Mesendoderm (in vitro differentiated cells): ENCODE results near the gene LSM4.

Experiments
- DNase-seq: peaks from one replicate; pipeline ENCODE4 v3.0.0; 2013
- H2AK5ac ChIP-seq: 2 replicates; pipeline ENCODE4 v1.6.1; 2013; ENCODE audit warnings: low read length, inconsistent platforms
- H2BK120ac ChIP-seq: 2 replicates; pipeline ENCODE4 v1.6.1; 2013; ENCODE audit warnings: low read depth, mild to moderate bottlenecking, low read length, moderate library complexity, mixed read lengths
- H2BK15ac ChIP-seq: replicated peaks from 2 replicates; pipeline ENCODE4 v1.6.1; 2013; ENCODE audit warnings: low read depth, mild to moderate bottlenecking, moderate library complexity
- H2BK5ac ChIP-seq: 2 replicates; pipeline ENCODE4 v1.6.1; 2013; ENCODE audit warnings: low read length, inconsistent platforms
- H3K18ac ChIP-seq: 2 replicates; pipeline ENCODE4 v1.6.1; 2013; ENCODE audit warnings: mild to moderate bottlenecking, low read length, mixed read lengths
- H3K23ac ChIP-seq: one replicate; pipeline ENCODE4 v1.6.1; 2013; ENCODE audit warnings: low read length
- H3K27ac ChIP-seq: 2 replicates; pipeline ENCODE4 v1.5.1; 2013; ENCODE audit warnings: low read depth, mild to moderate bottlenecking, inconsistent platforms, low read length, moderate library complexity
- H3K27me3 ChIP-seq: 2 replicates; pipeline ENCODE4 v1.6.1; 2013; ENCODE audit warnings: low read length, control low read depth, mild to moderate bottlenecking, inconsistent platforms; ENCODE audit not compliant: insufficient read depth, poor library complexity
- H3K36me3 ChIP-seq: 2 replicates; pipeline ENCODE4 v1.6.1; 2013; ENCODE audit warnings: low read length, inconsistent platforms; ENCODE audit not compliant: control insufficient read depth, insufficient read depth
- H3K4ac ChIP-seq: one replicate; pipeline ENCODE4 v1.6.1; 2013; ENCODE audit warnings: low read depth, mild to moderate bottlenecking, low read length, moderate library complexity
- H3K4me1 ChIP-seq: 2 replicates; pipeline ENCODE4 v1.6.1; 2013; ENCODE audit warnings: low read depth, low read length, inconsistent platforms; ENCODE audit not compliant: control insufficient read depth
- H3K4me2 ChIP-seq: 2 replicates; pipeline ENCODE4 v1.6.1; 2013; ENCODE audit warnings: low read length
- H3K4me3 ChIP-seq: 2 replicates; pipeline ENCODE4 v1.5.1; 2013; ENCODE audit warnings: mild to moderate bottlenecking, low read length
- H3K56ac ChIP-seq: one replicate; pipeline ENCODE4 v1.6.1; 2013; ENCODE audit warnings: low read length
- H3K79me1 ChIP-seq: 2 replicates; pipeline ENCODE4 v1.6.1; 2013; ENCODE audit warnings: low read length, inconsistent platforms
- H3K79me2 ChIP-seq: 2 replicates; pipeline ENCODE4 v1.6.1; 2013; ENCODE audit warnings: mild to moderate bottlenecking, low read length; ENCODE audit not compliant: control insufficient read depth, insufficient read depth
- H3K9ac ChIP-seq: 2 replicates; pipeline ENCODE4 v1.6.1; 2013; ENCODE audit warnings: low read length, inconsistent platforms
- H4K5ac ChIP-seq: one replicate; pipeline ENCODE4 v1.6.1; 2013; ENCODE audit warnings: low read length
- H4K8ac ChIP-seq: one replicate; pipeline ENCODE4 v1.6.1; 2013; ENCODE audit warnings: low read depth, mild to moderate bottlenecking, control low read depth, low read length, moderate library complexity
- WGBS: extraction: QIAGEN DNeasy Blood & Tissue Kit; methylation state at CpG from one replicate; pipeline ENCODE4 v1.1.7; 2013; ENCODE audit warnings: low lambda C conversion rate, missing lambda C conversion rate; ENCODE audit not compliant: insufficient coverage; ENCODE audit errors: extremely low coverage; 5-methylcytosine and 5-hydroxymethylcytosine counted together

LSM4 gene

GRCh38 chr19:18345296-18345695, 22.4 kb upstream of the LSM4 start:
- DNase-seq = no peak
- no peak overlapping the region for H2BK15ac ChIP-seq
- no peak overlapping the region for H3K23ac ChIP-seq
- H3K27ac ChIP-seq = no peak overlapping the region
- H4K5ac ChIP-seq = no peak overlapping the region
- H4K8ac ChIP-seq = no peak overlapping the region
- H3K56ac ChIP-seq = no peak overlapping the region
- H3K4me2 ChIP-seq = no peak overlapping the region
- H3K27me3 ChIP-seq = no peaks in the 10 kb centered on the region
- no peak overlapping the region for H3K9ac ChIP-seq
- H3K36me3 ChIP-seq = peaks cover under 1% of the 10 kb centered on the region
- no peak overlapping the region for H2AK5ac ChIP-seq
- H3K4ac ChIP-seq = no peak overlapping the region
- no peak overlapping the region for H3K4me3 ChIP-seq
- no peak overlapping the region for H2BK5ac ChIP-seq
- no peak overlapping the region for H2BK120ac ChIP-seq
- H3K79me1 ChIP-seq = peaks cover 2% of the 10 kb centered on the region
- H3K79me2 ChIP-seq = no peaks in the 10 kb centered on the region
- peaks cover 6% of the 10 kb centered on the region for H3K4me1 ChIP-seq
- WGBS = no CpG with 5 or more reads among the region's 6 CpGs
- no peak overlapping the region for H3K18ac ChIP-seq

DNA sequence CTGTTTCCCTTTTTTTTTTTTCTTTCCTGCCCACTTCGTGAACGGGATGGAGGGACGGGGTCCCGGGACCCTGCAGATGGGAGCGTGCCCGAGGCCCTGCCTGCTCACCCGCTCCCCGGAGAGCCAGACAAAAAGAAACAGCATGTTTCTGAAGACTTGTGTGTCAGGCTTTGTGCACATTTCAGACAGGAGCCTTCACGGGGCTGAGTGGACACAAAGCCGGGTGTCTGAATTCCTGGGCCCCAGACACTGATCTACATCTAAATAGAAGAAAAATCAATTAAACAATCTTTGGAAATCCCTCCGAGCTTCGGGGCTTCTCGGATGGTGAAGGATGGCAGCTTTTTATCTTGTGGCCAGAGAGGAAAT, 21.7 kb upstream of the LSM4 start:
- H2BK15ac ChIP-seq = no peak overlapping the region
- peaks cover 11% of the 10 kb centered on the region for H3K4me1 ChIP-seq
- no peaks in the 10 kb centered on the region for H3K79me2 ChIP-seq
- DNase-seq = no peak
- H3K79me1 ChIP-seq = peaks cover 2% of the 10 kb centered on the region
- H3K56ac ChIP-seq = no peak overlapping the region
- H3K4me2 ChIP-seq = no peak overlapping the region
- no peak overlapping the region for H4K8ac ChIP-seq
- no peak overlapping the region for H2BK120ac ChIP-seq
- H3K9ac ChIP-seq = no peak overlapping the region
- H2BK5ac ChIP-seq = no peak overlapping the region
- no peaks in the 10 kb centered on the region for H3K27me3 ChIP-seq
- H2AK5ac ChIP-seq = no peak overlapping the region
- H3K36me3 ChIP-seq = no peaks in the 10 kb centered on the region
- no peak overlapping the region for H3K4me3 ChIP-seq
- H4K5ac ChIP-seq = no peak overlapping the region
- no CpG with 5 or more reads among the region's 13 CpGs for WGBS
- no peak overlapping the region for H3K18ac ChIP-seq
- no peak overlapping the region for H3K4ac ChIP-seq
- H3K23ac ChIP-seq = no peak overlapping the region
- H3K27ac ChIP-seq = no peak overlapping the region

- Histone ChIP-seq H3K56ac (no peak overlapping the region), H2BK15ac (no peak overlapping the region), H3K27ac (no peak overlapping the region), H4K8ac (no peak overlapping the region), H3K79me1 (peaks cover 2% of the 10 kb centered on the region), H4K5ac (no peak overlapping the region), H3K4ac (no peak overlapping the region), H3K36me3 (no peaks in the 10 kb centered on the region), H3K4me2 (no peak overlapping the region), H3K9ac (no peak overlapping the region), H2AK5ac (no peak overlapping the region), H3K23ac (no peak overlapping the region), H2BK120ac (no peak overlapping the region), H3K79me2 (no peaks in the 10 kb centered on the region), H3K18ac (no peak overlapping the region), H2BK5ac (no peak overlapping the region), H3K27me3 (no peaks in the 10 kb centered on the region), H3K4me3 (no peak overlapping the region), H3K4me1 (peaks cover 11% of the 10 kb centered on the region)
- DNase-seq = no peak
- WGBS = no CpG with 5 or more reads among the region's 8 CpGs
Measured at GRCh38 chr19:18342090-18342632, 19.3 kb upstream of the LSM4 start.

DNA sequence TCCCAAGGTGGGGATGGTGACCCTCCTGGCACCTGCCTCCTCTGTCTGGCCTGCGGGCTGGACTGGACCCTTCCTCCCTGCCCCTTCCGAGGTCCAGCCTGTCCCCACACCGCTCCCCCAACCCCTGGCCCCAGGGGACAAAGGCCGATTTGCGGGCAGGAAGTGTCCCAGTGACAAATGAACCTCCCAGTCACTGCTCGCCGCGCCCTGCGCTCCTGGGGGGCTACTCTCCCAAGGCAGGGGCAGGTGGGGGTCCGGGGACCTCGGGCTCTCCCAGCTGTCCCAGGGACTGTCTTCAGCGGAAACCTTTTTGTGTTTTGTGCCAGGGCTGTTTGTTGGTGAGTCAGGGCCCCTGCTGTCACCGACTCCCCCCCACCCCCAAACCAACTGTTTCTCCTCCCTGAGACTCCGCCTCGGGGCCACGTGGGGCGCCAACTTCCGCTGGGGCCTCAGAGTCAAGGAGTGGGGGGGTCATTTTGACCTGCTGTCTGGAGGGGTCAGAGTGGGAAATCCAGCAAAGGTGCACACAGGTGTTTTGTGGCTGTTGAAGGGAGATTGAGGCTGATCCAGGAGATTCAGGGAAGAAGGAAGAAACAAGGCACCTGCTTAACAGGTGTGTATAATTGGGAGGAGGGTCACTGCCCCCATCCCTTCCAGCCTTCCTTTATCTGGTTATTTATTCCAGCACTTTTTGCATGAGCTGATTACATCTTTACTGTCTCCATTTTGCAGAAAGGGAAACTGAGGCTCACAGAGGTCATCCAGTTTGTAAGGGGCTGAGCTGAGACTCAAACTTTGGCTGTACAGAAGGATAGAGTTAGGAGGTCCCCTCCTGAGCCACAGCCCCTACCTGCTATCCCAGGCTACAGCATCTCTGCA, 18.4 kb upstream of the LSM4 start:
- Histone ChIP-seq H3K36me3 (no peaks in the 10 kb centered on the region), H2BK120ac (no peak overlapping the region), H3K79me2 (no peaks in the 10 kb centered on the region), H4K8ac (no peak overlapping the region), H3K4me3 (peak overlapping the region; percentile 56), H3K18ac (no peak overlapping the region), H3K9ac (peak overlapping the region; percentile 66), H3K79me1 (peaks cover 2% of the 10 kb centered on the region), H3K4ac (no peak overlapping the region), H3K4me2 (peak overlapping the region; percentile 97), H2BK5ac (no peak overlapping the region), H3K27me3 (no peaks in the 10 kb centered on the region), H3K27ac (peak overlapping the region; percentile 43), H3K4me1 (peaks cover 10% of the 10 kb centered on the region), H4K5ac (no peak overlapping the region), H3K56ac (peak overlapping the region; percentile 83), H3K23ac (no peak overlapping the region), H2BK15ac (no peak overlapping the region), H2AK5ac (no peak overlapping the region)
- no CpG with 5 or more reads among the region's 18 CpGs for WGBS
- peak; percentile 45 for DNase-seq

GRCh38 chr19:18340190-18340989, 17.5 kb upstream of the LSM4 start, which contains the start of gene PGPEP1:
TSS of gene PGPEP1 (plus strand) at chr19:18340598. CDS start at chr19:18340682, 84 bp downstream.
- H4K8ac ChIP-seq = no peak within 1 kb of the TSS
- no peak within 1 kb of the TSS for H3K23ac ChIP-seq
- DNase-seq = peak; percentile 80
- peak within 1 kb of the TSS; percentile 56 for H3K4me3 ChIP-seq
- no peak within 1 kb of the TSS for H4K5ac ChIP-seq
- H3K4me2 ChIP-seq = peak within 1 kb of the TSS; percentile 97
- H3K27ac ChIP-seq = peak within 1 kb of the TSS; percentile 43
- peak within 1 kb of the TSS; percentile 66 for H3K9ac ChIP-seq
- H2BK120ac ChIP-seq = no peak within 1 kb of the TSS
- no peaks in the 10 kb centered on the region for H3K36me3 ChIP-seq
- WGBS = no CpG with 5 or more reads among the region's 69 CpGs
- no peak within 1 kb of the TSS for H2AK5ac ChIP-seq
- H3K79me1 ChIP-seq = peaks cover 2% of the 10 kb centered on the region
- no peak within 1 kb of the TSS for H2BK15ac ChIP-seq
- H3K79me2 ChIP-seq = no peaks in the 10 kb centered on the region
- peaks cover 7% of the 10 kb centered on the region for H3K4me1 ChIP-seq
- H3K27me3 ChIP-seq = no peaks in the 10 kb centered on the region
- no peak within 1 kb of the TSS for H3K18ac ChIP-seq
- H3K4ac ChIP-seq = no peak within 1 kb of the TSS
- no peak within 1 kb of the TSS for H2BK5ac ChIP-seq
- peak within 1 kb of the TSS; percentile 83 for H3K56ac ChIP-seq
